ENCODE measurements around the gene WBP11.

- TF ChIP-seq TAF1 (IDR thresholded peaks at IDR 0.05; ENCODE audit: borderline replicate concordance, low read depth, low read length) (no peak), POLR2AphosphoS5 (IDR thresholded peaks at IDR 0.05; ENCODE audit: low read depth, low read length) (no peak)
These were observed 23.2 kb upstream of the WBP11 start for GRCh38 chr12:14826491-14826890.

Data from GM12892 (cell line).